WTC11 (cell line): Measurements from ENCODE around the gene SCP2D1.

ENCODE experiments used
- ARID4B ChIP-seq: sonication (generic); formaldehyde crosslinking; IDR thresholded peaks from 2 replicates; pipeline ENCODE4 v1.8.0; 2023; ENCODE audit warnings: missing genetic modification reagents, mild to moderate bottlenecking, borderline replicate concordance
- CBFB ChIP-seq: sonication (generic); formaldehyde crosslinking; IDR thresholded peaks from 2 replicates; pipeline ENCODE4 v1.8.1; 2022; ENCODE audit warnings: mild to moderate bottlenecking, low read depth, missing genetic modification reagents
- CTCF ChIP-seq: fragments of 200-600 bp; IDR thresholded peaks from 2 replicates; pipeline ENCODE4 v1.8.0; 2022; ENCODE audit warnings: antibody characterized with exemption

DNA sequence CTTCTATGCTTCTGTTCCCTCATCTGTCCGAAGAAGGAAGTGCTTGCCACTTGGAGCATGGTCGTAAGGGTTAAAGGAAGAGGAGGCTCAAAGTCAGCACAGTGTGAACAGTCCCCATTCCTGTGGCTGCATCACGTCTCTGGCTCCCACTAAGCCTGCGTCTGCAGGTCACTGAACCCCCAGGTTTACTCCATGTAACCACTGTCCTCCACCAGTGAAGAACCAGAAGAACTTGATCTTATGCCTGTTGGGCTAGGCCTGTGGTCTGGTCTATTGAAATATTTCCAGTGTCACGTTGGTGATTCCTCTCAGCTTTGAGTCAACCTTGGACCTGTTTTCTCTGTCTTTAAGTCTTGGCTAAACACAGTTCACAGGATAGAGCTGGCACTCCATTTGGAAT, 45.9 kb upstream of the SCP2D1 start:
- TF ChIP-seq CBFB (CRISPR knock-in tag): no peak
- TF ChIP-seq ARID4B (CRISPR knock-in tag): no peak
- no peak for TF ChIP-seq CTCF
